Measurements from ENCODE around the gene PHF10. TPM values are rescaled to one million over a fixed set of nuclear protein-coding genes. Genes with fewer than 3 reads are reported as not detected.
A peak's percentile ranks its signal among the peaks of the same experiment; 100 is the strongest.

The PHF10 gene
- total and polyA plus RNA-seq, 8 donors: 33.5 to 122 (median 106) TPM

- H3K4me1 ChIP-seq: peaks cover 14 to 46% of the 10 kb centered on the region in 2 donors
- intact Hi-C loops (cut with DNase I): no loop called here
- TF ChIP-seq CTCF (IDR thresholded peaks at IDR 0.05): no peak
- ATAC-seq (no peak), DNase-seq (peak in 1 of 4 donors; percentile 35)
- H3K27ac ChIP-seq: peak overlapping the region; percentile 88 to 96
- H3K4me3 ChIP-seq: peak overlapping the region; percentile 66 to 95
- peaks cover 0 to 14% of the 10 kb centered on the region in 2 donors for H3K36me3 ChIP-seq
- no peaks in the 10 kb centered on the region for H3K27me3 ChIP-seq
- no peaks in the 10 kb centered on the region for H3K9me3 ChIP-seq
Measured at GRCh38 chr6:169702840-169703246, 21.5 kb downstream of the PHF10 start.

GRCh38 chr6:169701954-169702839 is 22.1 kb downstream of the PHF10 start, which contains the start of the genes C6orf120 and WDR27:
TSS of gene C6orf120 (plus strand) at chr6:169702126. CDS start at chr6:169702460, 334 bp downstream.
TSS of gene WDR27 (minus strand) at chr6:169702029. CDS start at chr6:169689005, 13,024 bp downstream.
- peak within 1 kb of the TSS; percentile 66 to 95 for H3K4me3 ChIP-seq
- no peaks in the 10 kb centered on the region for H3K27me3 ChIP-seq
- peak in 1 of 2 donors; percentile 21 for TF ChIP-seq CTCF (IDR thresholded peaks at IDR 0.05)
- H3K9me3 ChIP-seq: peaks cover 0 to 2% of the 10 kb centered on the region in 2 donors
- peak within 1 kb of the TSS; percentile 88 to 96 for H3K27ac ChIP-seq
- H3K4me1 ChIP-seq: peaks cover 14 to 46% of the 10 kb centered on the region in 2 donors
- H3K36me3 ChIP-seq: peaks cover 0 to 14% of the 10 kb centered on the region in 2 donors
- intact Hi-C loops (cut with DNase I): no loop called here
- peak; percentile 94 to 98 (median 98) for DNase-seq
- peak; percentile 96 for ATAC-seq

- H3K9me3 ChIP-seq: peaks cover 0 to 2% of the 10 kb centered on the region in 2 donors
- no peak for TF ChIP-seq CTCF (IDR thresholded peaks at IDR 0.05)
- ATAC-seq (peak; percentile 26), DNase-seq (peak in 1 of 4 donors; percentile 33)
- H3K27me3 ChIP-seq: no peaks in the 10 kb centered on the region
- intact Hi-C loops (cut with DNase I): no loop called here
- H3K36me3 ChIP-seq: peaks cover 0 to 14% of the 10 kb centered on the region in 2 donors
- peak overlapping the region; percentile 66 to 95 for H3K4me3 ChIP-seq
- peaks cover 14 to 46% of the 10 kb centered on the region in 2 donors for H3K4me1 ChIP-seq
- peak overlapping the region; percentile 88 to 96 for H3K27ac ChIP-seq
Measured at GRCh38 chr6:169701311-169701953, 22.9 kb downstream of the PHF10 start.

GRCh38 chr6:169700296-169700695 is 24.0 kb downstream of the PHF10 start:
- DNase-seq (no peak), ATAC-seq (no peak)
- H3K4me3 ChIP-seq: no peak overlapping the region
- H3K27ac ChIP-seq: no peak overlapping the region
- H3K4me1 ChIP-seq: peaks cover 14 to 45% of the 10 kb centered on the region in 2 donors
- intact Hi-C loops (cut with DNase I): no loop called here
- H3K9me3 ChIP-seq: peaks cover 0 to 6% of the 10 kb centered on the region in 2 donors
- no peak for TF ChIP-seq CTCF (IDR thresholded peaks at IDR 0.05)
- peaks cover 0 to 12% of the 10 kb centered on the region in 2 donors for H3K36me3 ChIP-seq
- H3K27me3 ChIP-seq: no peaks in the 10 kb centered on the region

Measured in left lung (tissue), 10 donors.